CD14-positive monocyte (primary cell): ENCODE data around the gene GAS2L2. TPM values are rescaled to one million over a fixed set of nuclear protein-coding genes. Genes with fewer than 3 reads are reported as not detected.

Experiments
- DNase-seq, 3 donors: peaks; one replicate each; pipeline ENCODE4 v3.0.0-alpha.2; 2011 to 2022
- H2AFZ ChIP-seq: 2 replicates; pipeline ENCODE4 v1.6.0; 2012; ENCODE audit warnings: mild to moderate bottlenecking, low read depth, low read length, inconsistent platforms; ENCODE audit not compliant: insufficient read depth, poor library complexity, severe bottlenecking
- H3K27ac ChIP-seq, 2 donors: 1 replicate in 1 of 2; 2 replicates in 1 of 2; pipeline ENCODE4 v1.5.1; 2012 to 2013; ENCODE audit warnings: low read length in 2 of 2, control low read depth in 1 of 2, inconsistent platforms in 1 of 2, low read depth in 1 of 2, mild to moderate bottlenecking in 1 of 2
- H3K27me3 ChIP-seq, 2 donors: one replicate each; pipeline versions ENCODE4 v1.6.0 to v1.6.1; 2011 to 2013; ENCODE audit warnings: low read length in 2 of 2; ENCODE audit not compliant: control insufficient read depth in 2 of 2, insufficient read depth in 2 of 2
- H3K36me3 ChIP-seq, 2 donors: replicated peaks in 1 of 2; 1 replicate in 1 of 2; 2 replicates in 1 of 2; pipeline versions ENCODE4 v1.5.1 to v1.6.1; 2012 to 2013; ENCODE audit warnings: low read length in 2 of 2, control low read depth in 1 of 2, inconsistent platforms in 1 of 2, mild to moderate bottlenecking in 1 of 2; ENCODE audit not compliant: insufficient read depth in 2 of 2, control insufficient read depth in 1 of 2
- H3K4me1 ChIP-seq, 2 donors: 1 replicate in 1 of 2; 2 replicates in 1 of 2; pipeline versions ENCODE4 v1.5.1 to v1.6.1; 2012 to 2013; ENCODE audit warnings: low read length in 2 of 2, control low read depth in 1 of 2, inconsistent platforms in 1 of 2, mild to moderate bottlenecking in 1 of 2, moderate library complexity in 1 of 2; ENCODE audit not compliant: insufficient read depth in 2 of 2, control insufficient read depth in 1 of 2
- H3K4me2 ChIP-seq: replicated peaks from 2 replicates; pipeline ENCODE3; 2012; ENCODE audit warnings: low read length, moderate library complexity, mild to moderate bottlenecking; ENCODE audit not compliant: poor library complexity, severe bottlenecking; ENCODE audit errors: extremely low read depth
- H3K4me3 ChIP-seq, 3 experiments: fragments of 200-600 bp in 1 of 3; sonication (generic) in 1 of 3; replicated peaks in 1 of 3; 1 replicate in 2 of 3; 2 replicates in 1 of 3; pipeline ENCODE4 v1.5.1; 2011 to 2013; ENCODE audit warnings: low read length in 3 of 3, mild to moderate bottlenecking in 3 of 3, control low read depth in 2 of 3, low read depth in 2 of 3, inconsistent platforms in 1 of 3, moderate library complexity in 1 of 3
- H3K79me2 ChIP-seq: 2 replicates; pipeline ENCODE4 v1.6.0; 2012; ENCODE audit warnings: mild to moderate bottlenecking, control low read depth, inconsistent platforms, low read length, moderate library complexity; ENCODE audit not compliant: insufficient read depth
- H3K9ac ChIP-seq: 2 replicates; pipeline ENCODE4 v1.6.0; 2017; ENCODE audit warnings: low read length, mild to moderate bottlenecking; ENCODE audit not compliant: insufficient read depth, poor library complexity, severe bottlenecking
- H3K9me3 ChIP-seq, 2 donors: replicated peaks in 1 of 2; 1 replicate in 1 of 2; 2 replicates in 1 of 2; pipeline versions ENCODE4 v1.5.1 to v1.6.1; 2012 to 2013; ENCODE audit warnings: low read length in 2 of 2, control low read depth in 1 of 2; ENCODE audit not compliant: control insufficient read depth in 1 of 2, insufficient read depth in 1 of 2
- H4K20me1 ChIP-seq: 2 replicates; pipeline ENCODE4 v1.6.0; 2012; ENCODE audit warnings: mild to moderate bottlenecking, low read length, control low read depth, moderate library complexity; ENCODE audit not compliant: insufficient read depth
- H3K27ac Mint-ChIP-seq, 7 donors: one replicate each; pipeline ENCODE4 v1.8.0; 2020; ENCODE audit warnings: mild to moderate bottlenecking in 7 of 7, mixed read lengths in 7 of 7, moderate library complexity in 6 of 7, inconsistent platforms in 2 of 7
- H3K27me3 Mint-ChIP-seq, 3 donors: one replicate each; pipeline ENCODE4 v1.8.0; 2021 to 2022; ENCODE audit warnings: low read depth in 3 of 3, mild to moderate bottlenecking in 3 of 3, mixed read lengths in 3 of 3, moderate library complexity in 3 of 3, inconsistent platforms in 1 of 3
- H3K36me3 Mint-ChIP-seq, 2 donors: one replicate each; pipeline ENCODE4 v1.8.0; 2020; ENCODE audit warnings: mixed read lengths in 2 of 2, inconsistent platforms in 1 of 2, mild to moderate bottlenecking in 1 of 2
- H3K4me1 Mint-ChIP-seq: one replicate; pipeline ENCODE4 v1.8.0; 2020; ENCODE audit warnings: mild to moderate bottlenecking, mixed read lengths
- H3K4me3 Mint-ChIP-seq, 2 donors: one replicate each; pipeline ENCODE4 v1.8.0; 2020; ENCODE audit warnings: mild to moderate bottlenecking in 2 of 2, mixed read lengths in 2 of 2, moderate library complexity in 1 of 2
- H3K9me3 Mint-ChIP-seq, 7 donors: one replicate each; pipeline ENCODE4 v1.8.0; 2020 to 2022; ENCODE audit warnings: mixed read lengths in 7 of 7, mild to moderate bottlenecking in 6 of 7, moderate library complexity in 6 of 7, inconsistent platforms in 2 of 7
- CTCF ChIP-seq: fragments of 200-600 bp; IDR thresholded peaks from one replicate; pipeline ENCODE4 v1.8.0; 2022; ENCODE audit warnings: antibody characterized with exemption, mild to moderate bottlenecking
- WGBS: methylation state at CpG from one replicate; pipeline ENCODE4 v1.1.5; 2013; ENCODE audit warnings: missing lambda C conversion rate; ENCODE audit not compliant: insufficient coverage; 5-methylcytosine and 5-hydroxymethylcytosine counted together
- intact Hi-C, 2 donors: fragments of 100-400 bp; cut with micrococcal nuclease; formaldehyde crosslinking; loops; one replicate each; pipeline versions ENCODE4 v1.15.0 to v1.15.1; 2023
- polyA plus RNA-seq, 3 donors: library from polyadenylated mRNA; depleted of rRNA in 1 of 3; unstranded in 2 of 3; stranded (reverse) in 1 of 3; fragments of 300-500 nt in 2 of 3; fragments of >200 nt in 1 of 3; fragmentation: Illumina TruSeq in 2 of 3; gene quantifications; 1 replicate in 2 of 3; 2 replicates in 1 of 3; pipeline ENCODE4 v1.2.3, GENCODE V29; 2012 to 2021

Gene GAS2L2
- polyA plus RNA-seq, 3 donors, result not detected

GRCh38 chr17:35766489-35766877 lies 13.4 kb upstream of the GAS2L2 start:
- Histone ChIP-seq H3K4me2 (no peak overlapping the region), H3K9me3 (no peaks in the 10 kb centered on the region), H3K79me2 (no peaks in the 10 kb centered on the region), H4K20me1 (no peaks in the 10 kb centered on the region), H2AFZ (no peak overlapping the region), H3K27ac (no peak overlapping the region), H3K4me1 (peaks cover 9 to 13% of the 10 kb centered on the region in 2 donors), H3K9ac (no peak overlapping the region), H3K36me3 (no peaks in the 10 kb centered on the region), H3K4me3 (no peak overlapping the region), H3K27me3 (peaks cover 3 to 17% of the 10 kb centered on the region in 2 donors)
- DNase-seq, result no peak
- intact Hi-C loops, result no loop called here
- 95% methylated on average over 19 of the region's 24 CpGs for WGBS
- peaks cover 0 to 6% (median 2%) of the 10 kb centered on the region in 7 donors for H3K9me3 Mint-ChIP-seq
- TF ChIP-seq CTCF, result no peak
- no peak overlapping the region for H3K4me3 Mint-ChIP-seq
- H3K36me3 Mint-ChIP-seq, result no peaks in the 10 kb centered on the region
- H3K27me3 Mint-ChIP-seq, result peaks cover 19 to 31% (median 27%) of the 10 kb centered on the region in 3 donors
- no peak overlapping the region for H3K27ac Mint-ChIP-seq
- peaks cover 9% of the 10 kb centered on the region for H3K4me1 Mint-ChIP-seq

DNA sequence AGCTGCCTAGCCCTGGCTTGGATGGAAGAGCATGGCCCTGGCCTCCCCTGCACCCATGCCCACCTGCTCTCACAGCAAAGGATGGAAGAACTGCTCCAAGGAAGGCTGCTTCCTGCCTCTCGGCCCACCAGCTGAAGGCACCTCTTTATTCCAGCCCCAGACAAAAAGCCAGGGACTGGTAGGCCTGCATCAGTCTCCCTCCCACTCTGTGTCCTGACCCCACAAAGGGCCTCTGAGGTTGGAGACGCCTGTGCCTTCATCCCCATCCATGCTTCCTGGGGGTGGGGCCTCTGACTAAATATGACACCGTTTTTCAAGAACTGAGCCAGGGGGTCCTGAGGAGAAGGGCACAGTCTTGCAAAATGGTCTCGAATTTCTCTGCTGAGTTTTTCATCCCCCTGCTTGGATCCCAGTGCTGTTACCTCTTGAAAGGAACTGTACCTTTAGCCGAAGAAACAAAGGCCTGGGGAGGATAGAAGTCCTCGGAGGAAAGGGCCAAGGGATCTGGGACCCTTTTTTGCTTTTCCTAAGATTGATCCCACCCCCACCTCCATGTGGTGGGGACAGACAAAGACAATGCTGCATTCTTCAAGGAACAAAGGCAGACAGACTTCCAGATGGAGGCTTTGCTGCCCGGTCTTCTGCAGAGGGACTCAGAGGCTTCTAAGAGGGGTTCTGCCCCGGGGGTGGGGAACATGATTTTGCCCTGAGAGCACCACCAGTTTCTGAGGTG lies 12.9 kb upstream of the GAS2L2 start:
- H3K4me1 ChIP-seq, result peaks cover 9 to 13% of the 10 kb centered on the region in 2 donors
- Mint-ChIP-seq H3K27ac (peak overlapping the region in 1 of 7 donors; percentile 41), H3K9me3 (peaks cover 0 to 6% (median 2%) of the 10 kb centered on the region in 7 donors), H3K36me3 (no peaks in the 10 kb centered on the region), H3K27me3 (peaks cover 21 to 31% (median 27%) of the 10 kb centered on the region in 3 donors), H3K4me1 (peaks cover 9% of the 10 kb centered on the region), H3K4me3 (peak overlapping the region in 1 of 2 donors; percentile 24)
- no peak overlapping the region for H3K4me2 ChIP-seq
- H4K20me1 ChIP-seq, result no peaks in the 10 kb centered on the region
- no peak for TF ChIP-seq CTCF
- no peak overlapping the region for H3K27ac ChIP-seq
- H3K27me3 ChIP-seq, result peaks cover 3 to 17% of the 10 kb centered on the region in 2 donors
- intact Hi-C loops, result loop anchor here (2.0 kb wide), 2 partner anchors 39 to 43 kb away; partner anchors contain the start of gene TAF15 (in 1 of the 2)
- no peak overlapping the region for H3K4me3 ChIP-seq
- no peaks in the 10 kb centered on the region for H3K9me3 ChIP-seq
- no peak overlapping the region for H3K9ac ChIP-seq
- DNase-seq, result no peak
- 98% methylated on average over 4 of the region's 8 CpGs for WGBS
- no peaks in the 10 kb centered on the region for H3K36me3 ChIP-seq
- H2AFZ ChIP-seq, result no peak overlapping the region
- H3K79me2 ChIP-seq, result no peaks in the 10 kb centered on the region
